Activated T-cell treated with anti-CD3 and anti-CD28 coated beads, Interleukin-2, amount 50 U/mL, for 72 hours (primary cell): ENCODE measurements around the gene MAP4. TPM values are rescaled to one million over a fixed set of nuclear protein-coding genes. Genes with fewer than 3 reads are reported as not detected.

ENCODE experiments used
- ATAC-seq, 2 donors: fragments of 150-1000 bp; cut with Tn5 transposase; replicated peaks in 1 of 2; 2 replicates each; pipeline ENCODE4 v1.10.0; 2021; ENCODE audit warnings: moderate library complexity in 2 of 2, mild to moderate bottlenecking in 1 of 2
- DNase-seq, 2 donors: peaks; one replicate each; pipeline ENCODE4 v3.0.0; 2021 to 2022; ENCODE audit warnings: mixed read lengths in 1 of 2
- H3K27ac Mint-ChIP-seq: one replicate; pipeline ENCODE4 v1.8.0; 2022; ENCODE audit warnings: mild to moderate bottlenecking, moderate library complexity, mixed read lengths
- H3K27me3 Mint-ChIP-seq: one replicate; pipeline ENCODE4 v1.8.0; 2022; ENCODE audit warnings: low read depth, mixed read lengths
- H3K36me3 Mint-ChIP-seq, 2 donors: one replicate each; pipeline ENCODE4 v1.8.0; 2022; ENCODE audit warnings: mixed read lengths in 2 of 2, mild to moderate bottlenecking in 1 of 2; ENCODE audit not compliant: insufficient read depth in 2 of 2
- H3K4me1 Mint-ChIP-seq: one replicate; pipeline ENCODE4 v1.8.0; 2022; ENCODE audit warnings: low read depth, mixed read lengths
- H3K4me3 Mint-ChIP-seq, 2 donors: one replicate each; pipeline ENCODE4 v1.8.0; 2022; ENCODE audit warnings: mild to moderate bottlenecking in 2 of 2, mixed read lengths in 2 of 2, moderate library complexity in 2 of 2
- H3K9me3 Mint-ChIP-seq, 2 donors: one replicate each; pipeline ENCODE4 v1.8.0; 2022; ENCODE audit warnings: mixed read lengths in 2 of 2
- total RNA-seq, 2 donors: library from RNA; stranded (reverse); gene quantifications; one replicate each; pipeline ENCODE4 v1.2.3, GENCODE V29; 2022

Gene MAP4
- total RNA-seq, 2 donors from 2014 or later: 135 to 149 TPM

DNA sequence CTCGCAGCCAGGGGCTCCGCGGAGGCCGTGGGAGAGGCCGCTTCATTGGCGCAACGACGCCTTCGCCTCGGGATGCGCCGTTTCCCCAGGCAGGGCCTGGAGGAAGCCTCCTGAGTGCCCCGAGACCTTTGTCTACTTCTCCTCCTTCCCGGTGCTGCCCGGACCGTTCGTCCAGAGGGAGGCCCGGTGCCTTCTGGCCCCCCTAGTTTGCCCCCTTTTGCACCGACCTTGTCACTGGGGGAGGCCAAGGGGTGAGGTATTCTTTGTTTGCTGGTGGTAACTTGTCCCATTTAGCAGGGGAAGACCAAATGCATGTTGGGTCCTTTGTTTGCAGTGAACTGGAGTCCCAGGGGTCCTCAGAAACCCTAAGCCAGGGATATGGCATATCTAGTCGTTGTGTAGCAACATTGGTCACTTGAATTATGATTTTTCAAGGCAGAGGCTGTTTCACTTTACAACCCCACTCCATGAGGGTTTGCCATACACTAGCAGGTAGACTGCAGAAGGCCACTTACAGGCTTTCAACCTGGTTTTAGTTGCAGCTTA is 212.7 kb downstream of the MAP4 start:
- peaks cover 2 to 9% of the 10 kb centered on the region in 2 donors for H3K36me3 Mint-ChIP-seq
- H3K27me3 Mint-ChIP-seq: no peaks in the 10 kb centered on the region
- H3K9me3 Mint-ChIP-seq: no peaks in the 10 kb centered on the region
- peak overlapping the region; percentile 98 for H3K27ac Mint-ChIP-seq
- ATAC-seq: no peak
- H3K4me1 Mint-ChIP-seq: peaks cover 27% of the 10 kb centered on the region
- no peak for DNase-seq
- peak overlapping the region; percentile 97 to 99 for H3K4me3 Mint-ChIP-seq

- no peaks in the 10 kb centered on the region for H3K27me3 Mint-ChIP-seq
Measured at GRCh38 chr3:47802734-47803479, 213.3 kb downstream of the MAP4 start, which contains the start of gene DHX30. Gene DHX30, plus strand, starts transcription at chr3:47803138. Its CDS starts 7,546 bp downstream, at chr3:47810684.

More at GRCh38 chr3:47802734-47803479, 213.3 kb downstream of the MAP4 start, which contains the start of gene DHX30:
- H3K27ac Mint-ChIP-seq: peak within 1 kb of the TSS; percentile 98
- no peaks in the 10 kb centered on the region for H3K9me3 Mint-ChIP-seq
- peaks cover 2 to 7% of the 10 kb centered on the region in 2 donors for H3K36me3 Mint-ChIP-seq
- peak within 1 kb of the TSS; percentile 97 to 99 for H3K4me3 Mint-ChIP-seq
- peak; percentile 94 to 95 for ATAC-seq
- peaks cover 27% of the 10 kb centered on the region for H3K4me1 Mint-ChIP-seq
- peak; percentile 90 for DNase-seq

Other genes with a start within 250 kb of the MAP4 start
- gene SMARCC1, start 234.5 kb downstream of the MAP4 start, total RNA-seq: 100 to 1,000 TPM in 1 of 2 donors, 10 to 100 TPM in 1; 98.0 to 118 TPM
- gene DHX30, start 213.3 kb downstream of the MAP4 start, total RNA-seq: 10 to 100 TPM; 71.1 to 82.8 TPM
- gene CDC25A, start 172.0 kb upstream of the MAP4 start, total RNA-seq: 10 to 100 TPM; 27.8 to 31.6 TPM
- gene CAMP, start 207.1 kb upstream of the MAP4 start, total RNA-seq: not detected
- gene ZNF589, start 224.7 kb upstream of the MAP4 start, total RNA-seq: 10 to 100 TPM; 26.0 to 39.7 TPM